ENCODE data around the gene SUMF2. TPM values are rescaled to one million over a fixed set of nuclear protein-coding genes. Genes with fewer than 3 reads are reported as not detected.

SUMF2 gene
- total and polyA plus RNA-seq, 2 of the 4 experiments (the other 2 are of a cell fraction) = 86.2 to 97.3 TPM

GRCh38 chr7:56051339-56052191 is 12.5 kb upstream of the SUMF2 start, which contains the start of the genes CCT6A and PSPH (continued):
- no peak for TF ChIP-seq CTCF (conservative IDR thresholded peaks at IDR 0.05; ENCODE audit: low read depth, low read length)

DNA sequence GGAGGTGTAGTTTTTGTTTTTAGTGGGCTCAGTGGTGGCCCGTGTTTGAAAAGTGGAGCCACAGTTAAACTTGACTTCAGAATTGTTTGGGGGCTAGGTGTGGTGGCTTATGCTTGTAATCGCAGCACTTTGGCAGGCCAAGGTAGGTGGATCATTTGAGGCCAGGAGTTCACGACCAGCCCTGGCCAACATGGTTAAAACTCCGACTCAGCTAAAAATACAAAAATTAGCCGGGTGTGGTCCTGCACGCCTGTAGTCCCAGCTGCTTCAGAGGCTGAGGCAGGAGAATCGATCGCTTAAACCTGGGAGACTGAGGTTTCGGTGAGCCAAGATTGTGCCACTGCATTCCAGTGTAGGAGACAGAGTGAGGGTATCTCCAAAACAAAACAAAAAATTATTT is 10.7 kb upstream of the SUMF2 start:
- Histone ChIP-seq H3K18ac (ENCODE audit: low read depth, low read length) (no peak overlapping the region), H3K56ac (ENCODE audit: extremely low read depth, insufficient read depth, low read length) (no peak overlapping the region), H4K5ac (ENCODE audit: low read depth, low read length) (no peak overlapping the region), H3K36me3 (ENCODE audit: control insufficient read depth, insufficient read depth, low read length) (peaks cover 26% of the 10 kb centered on the region), H2AFZ (replicated peaks; ENCODE audit: low read length, poor library complexity) (no peak overlapping the region), H3K9me3 (ENCODE audit: control insufficient read depth, insufficient read depth, low read length) (no peaks in the 10 kb centered on the region), H3K9ac (ENCODE audit: low read depth, low read length) (no peak overlapping the region), H3K4me3 (ENCODE audit: insufficient read depth, low read depth, low read length) (no peak overlapping the region), H3K4me1 (ENCODE audit: control insufficient read depth, insufficient read depth, low read length) (peaks cover 4% of the 10 kb centered on the region; the same call in 1 of the 2 replicates), H3K4me2 (ENCODE audit: low read depth, low read length) (no peak overlapping the region), H3K4ac (ENCODE audit: low read depth, low read length) (no peak overlapping the region), H4K8ac (ENCODE audit: low read depth in 2 of 2, low read length in 2 of 2) (no peak overlapping the region; a peak in 1 of 4 replicates), H3K79me1 (ENCODE audit: low read depth in 1 of 2, low read length in 2 of 2) (peaks cover 36 to 44% of the 10 kb centered on the region in 2 experiments), H3K27me3 (ENCODE audit: control insufficient read depth, insufficient read depth, low read length) (no peaks in the 10 kb centered on the region), H4K91ac (ENCODE audit: insufficient read depth, low read depth, low read length) (no peak overlapping the region), H2BK120ac (ENCODE audit: low read depth, low read length) (no peak overlapping the region), H4K20me1 (ENCODE audit: insufficient read depth, low read length) (no peaks in the 10 kb centered on the region), H2BK15ac (ENCODE audit: low read depth, low read length) (no peak overlapping the region), H3K14ac (replicated peaks; ENCODE audit: low read depth, low read length) (no peak overlapping the region), H2AK5ac (ENCODE audit: low read depth, low read length) (no peak overlapping the region), H3K27ac (ENCODE audit: insufficient read depth, low read length) (no peak overlapping the region), H2AK9ac (replicated peaks; ENCODE audit: low read depth, low read length, poor library complexity) (no peak overlapping the region), H2BK20ac (ENCODE audit: low read depth, low read length) (no peak overlapping the region), H3K23ac (ENCODE audit: low read depth, low read length) (no peak overlapping the region), H2BK5ac (ENCODE audit: low read depth, low read length, poor library complexity, severe bottlenecking) (no peak overlapping the region), H3K9me1 (ENCODE audit: insufficient read depth, low read length) (0 out of 2 replicates have a peak, but pooled peaks cover 2% of the 10 kb centered on the region)
- 92% methylated on average over 4 of the region's 9 CpGs; no CpG with 5 or more reads in 1 of the 2 experiments for WGBS, 2 experiments (ENCODE audit: extremely low coverage in 2 of 2, insufficient read length in 1 of 2)
- BruUV-seq (replicated peaks) = no TSS peak
- no peak for TF ChIP-seq NFE2L2 (IDR thresholded peaks at IDR 0.05; ENCODE audit: low read depth, low read length)
- no peak for TF ChIP-seq POLR2A (IDR thresholded peaks at IDR 0.05; ENCODE audit: low read depth, low read length)
- TF ChIP-seq RAD21 (IDR thresholded peaks at IDR 0.05; ENCODE audit: low read length) = no peak
- TF ChIP-seq RFX5 (IDR thresholded peaks at IDR 0.05; ENCODE audit: low read depth, low read length) = no peak
- TF ChIP-seq, protein P1, sequence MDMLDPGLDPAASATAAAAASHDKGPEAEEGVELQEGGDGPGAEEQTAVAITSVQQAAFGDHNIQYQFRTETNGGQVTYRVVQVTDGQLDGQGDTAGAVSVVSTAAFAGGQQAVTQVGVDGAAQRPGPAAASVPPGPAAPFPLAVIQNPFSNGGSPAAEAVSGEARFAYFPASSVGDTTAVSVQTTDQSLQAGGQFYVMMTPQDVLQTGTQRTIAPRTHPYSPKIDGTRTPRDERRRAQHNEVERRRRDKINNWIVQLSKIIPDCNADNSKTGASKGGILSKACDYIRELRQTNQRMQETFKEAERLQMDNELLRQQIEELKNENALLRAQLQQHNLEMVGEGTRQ (IDR thresholded peaks at IDR 0.05; ENCODE audit: low read depth, low read length) = no peak
- peak; percentile 88 for TF ChIP-seq MAFK (IDR thresholded peaks at IDR 0.05; ENCODE audit: low read depth, low read length)
- CTCF ChIA-PET = no interaction called here
- DNase-seq (no peak), ATAC-seq (ENCODE audit: low read depth) (no peak)
- intact Hi-C loops (cut with micrococcal nuclease) (loop anchor here (5.0 kb wide), 1 partner anchor 46 kb away; no protein-coding TSS in a partner anchor), dilution Hi-C loops (cut with HindIII; ENCODE audit: low sequenced_read_pairs, unreplicated experiment) (no loop called here), in situ Hi-C loops (cut with MboI; ENCODE audit: low sequenced_read_pairs) (no loop called here)
- POLR2A ChIA-PET (ENCODE audit: unreplicated experiment) = no interaction called here
